Tibial nerve (tissue), 4 donors: ENCODE data around the gene TGFB2. TPM values are rescaled to one million over a fixed set of nuclear protein-coding genes. Genes with fewer than 3 reads are reported as not detected.

Experiments used
- DNase-seq, 2 donors: peaks; one replicate each; pipeline ENCODE4 v3.0.0-alpha.2; 2019; ENCODE audit warnings: low spot score in 2 of 2
- H3K27ac ChIP-seq, 4 donors: fragments of 200-600 bp; sonication (generic) in 3 of 4; one replicate each; pipeline ENCODE4 v1.5.1; 2017 to 2019; ENCODE audit warnings: mild to moderate bottlenecking in 1 of 4
- H3K27me3 ChIP-seq, 2 donors: fragments of 200-600 bp; sonication (generic) in 1 of 2; one replicate each; pipeline versions ENCODE4 v1.5.1 to v1.6.0; 2017 to 2019
- H3K36me3 ChIP-seq, 3 donors: fragments of 200-600 bp; sonication (generic); one replicate each; pipeline ENCODE4 v1.5.1; 2018 to 2019
- H3K4me1 ChIP-seq, 4 donors: fragments of 200-600 bp; sonication (generic) in 3 of 4; one replicate each; pipeline ENCODE4 v1.5.1; 2017 to 2019
- H3K4me3 ChIP-seq, 4 donors: fragments of 200-600 bp; sonication (generic) in 3 of 4; one replicate each; pipeline ENCODE4 v1.5.1; 2017 to 2019; ENCODE audit warnings: mild to moderate bottlenecking in 1 of 4, moderate library complexity in 1 of 4
- H3K9me3 ChIP-seq, 4 donors: fragments of 200-600 bp; sonication (generic) in 3 of 4; one replicate each; pipeline ENCODE4 v1.5.1; 2017 to 2019
- EP300 ChIP-seq, 2 donors: sonication (generic); formaldehyde crosslinking; IDR thresholded peaks; one replicate each; pipeline ENCODE4 v1.6.1; 2017; ENCODE audit warnings: antibody characterized with exemption in 2 of 2, mild to moderate bottlenecking in 1 of 2
- POLR2A ChIP-seq, 2 donors: fragments of 450-650 bp; IDR thresholded peaks; one replicate each; pipeline ENCODE4 v1.6.1; 2017; ENCODE audit warnings: antibody characterized with exemption in 2 of 2, mild to moderate bottlenecking in 2 of 2, moderate library complexity in 2 of 2
- WGBS, 2 donors: methylation state at CpG; one replicate each; pipeline ENCODE4 v1.1.5; 2018; 5-methylcytosine and 5-hydroxymethylcytosine counted together
- total RNA-seq, 4 donors: library from RNA; depleted of rRNA; stranded (reverse); fragments of >200 nt; gene quantifications; one replicate each; pipeline ENCODE4 v1.1.0, GENCODE V29; 2016
- TF ChIP-seq, protein P1 (sequence below), 5 experiments: fragments of 200-600 bp in 3 of 5; fragments of 450-650 bp in 2 of 5; sonication (generic) in 3 of 5; IDR thresholded peaks; one replicate each; pipeline ENCODE4 v1.5.1; 2016 to 2019; ENCODE audit warnings: antibody characterized with exemption in 5 of 5, mild to moderate bottlenecking in 3 of 5, moderate library complexity in 2 of 5

The TGFB2 gene
- total RNA-seq, 4 donors from 2014 or later, result 7.3 to 13.5 (median 8.3) TPM

DNA sequence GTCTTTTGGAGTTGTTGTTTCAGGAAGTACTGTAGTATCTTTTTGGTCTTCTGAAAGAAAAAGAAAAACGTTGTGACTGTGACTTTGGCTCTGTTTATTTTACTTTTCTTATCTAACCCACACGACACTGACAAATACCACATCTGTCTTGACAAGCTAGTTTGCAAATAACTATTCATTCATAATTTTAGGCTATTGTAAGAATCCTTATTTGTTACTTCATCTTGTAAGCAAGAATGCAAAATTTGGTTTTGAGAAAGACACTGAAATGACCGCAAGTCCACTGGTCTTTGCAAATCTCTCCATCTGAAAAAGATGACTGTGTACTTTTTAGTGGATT, 12.7 kb downstream of the TGFB2 start:
- DNase-seq, result no peak
- Histone ChIP-seq H3K9me3 (no peaks in the 10 kb centered on the region), H3K36me3 (no peaks in the 10 kb centered on the region), H3K4me1 (peaks cover 0 to 4% (median 0%) of the 10 kb centered on the region in 4 donors), H3K4me3 (no peak overlapping the region), H3K27me3 (no peaks in the 10 kb centered on the region), H3K27ac (no peak overlapping the region)
- 70 to 72% methylated on average over 3 of the region's 3 CpGs for whole genome bisulfite sequencing, 2 donors
- TF ChIP-seq POLR2A (IDR thresholded peaks at IDR 0.05), result no peak

DNA sequence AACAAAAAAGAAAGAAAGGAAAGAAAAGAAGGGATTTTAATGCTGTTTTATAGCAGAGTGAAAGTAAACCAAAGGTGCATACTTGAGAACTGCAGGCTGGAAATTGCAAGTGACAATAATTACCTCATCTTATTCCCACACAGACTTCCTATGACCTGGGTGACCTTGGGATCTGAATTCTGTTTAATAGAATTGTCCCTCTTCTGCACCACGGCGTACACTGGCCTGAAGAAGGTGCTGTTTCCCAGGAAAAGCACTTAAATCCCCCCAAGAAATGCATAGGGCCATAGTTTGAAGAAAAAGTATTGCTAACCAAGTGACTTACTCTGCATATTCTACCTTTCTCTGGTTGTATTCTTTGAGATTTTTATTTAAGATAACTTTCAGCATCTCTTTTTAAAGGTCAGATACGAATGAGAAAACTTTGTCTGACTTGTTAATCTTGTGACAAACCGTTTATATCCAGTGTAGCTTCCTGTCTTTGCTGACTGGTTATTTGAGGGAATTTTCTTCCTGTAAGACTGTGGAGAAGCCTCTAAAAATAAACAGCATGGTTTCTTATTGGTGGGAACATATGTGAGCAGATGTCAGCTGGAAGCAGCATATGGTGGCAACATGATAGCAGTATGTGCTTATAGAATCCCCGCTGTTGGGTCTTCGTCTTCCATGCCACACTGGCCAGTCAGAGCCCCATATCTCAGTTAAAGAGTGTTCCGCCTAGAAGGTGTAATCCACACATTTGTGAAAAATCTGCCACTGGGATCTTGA, 16.3 kb downstream of the TGFB2 start:
- Histone ChIP-seq H3K4me3 (no peak overlapping the region), H3K27me3 (no peaks in the 10 kb centered on the region), H3K27ac (no peak overlapping the region), H3K4me1 (peaks cover 0 to 25% (median 0%) of the 10 kb centered on the region in 4 donors), H3K9me3 (no peaks in the 10 kb centered on the region), H3K36me3 (no peaks in the 10 kb centered on the region)
- WGBS, 2 donors, result 74 to 76% methylated on average over 7 of the region's 7 CpGs
- no peak for TF ChIP-seq POLR2A (IDR thresholded peaks at IDR 0.05)
- TF ChIP-seq, protein P1, sequence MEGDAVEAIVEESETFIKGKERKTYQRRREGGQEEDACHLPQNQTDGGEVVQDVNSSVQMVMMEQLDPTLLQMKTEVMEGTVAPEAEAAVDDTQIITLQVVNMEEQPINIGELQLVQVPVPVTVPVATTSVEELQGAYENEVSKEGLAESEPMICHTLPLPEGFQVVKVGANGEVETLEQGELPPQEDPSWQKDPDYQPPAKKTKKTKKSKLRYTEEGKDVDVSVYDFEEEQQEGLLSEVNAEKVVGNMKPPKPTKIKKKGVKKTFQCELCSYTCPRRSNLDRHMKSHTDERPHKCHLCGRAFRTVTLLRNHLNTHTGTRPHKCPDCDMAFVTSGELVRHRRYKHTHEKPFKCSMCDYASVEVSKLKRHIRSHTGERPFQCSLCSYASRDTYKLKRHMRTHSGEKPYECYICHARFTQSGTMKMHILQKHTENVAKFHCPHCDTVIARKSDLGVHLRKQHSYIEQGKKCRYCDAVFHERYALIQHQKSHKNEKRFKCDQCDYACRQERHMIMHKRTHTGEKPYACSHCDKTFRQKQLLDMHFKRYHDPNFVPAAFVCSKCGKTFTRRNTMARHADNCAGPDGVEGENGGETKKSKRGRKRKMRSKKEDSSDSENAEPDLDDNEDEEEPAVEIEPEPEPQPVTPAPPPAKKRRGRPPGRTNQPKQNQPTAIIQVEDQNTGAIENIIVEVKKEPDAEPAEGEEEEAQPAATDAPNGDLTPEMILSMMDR (IDR thresholded peaks at IDR 0.05), result peak in 2 of 5 experiments; percentile 11 to 35
- no peak for TF ChIP-seq EP300 (IDR thresholded peaks at IDR 0.05)
- no peak for DNase-seq

DNA sequence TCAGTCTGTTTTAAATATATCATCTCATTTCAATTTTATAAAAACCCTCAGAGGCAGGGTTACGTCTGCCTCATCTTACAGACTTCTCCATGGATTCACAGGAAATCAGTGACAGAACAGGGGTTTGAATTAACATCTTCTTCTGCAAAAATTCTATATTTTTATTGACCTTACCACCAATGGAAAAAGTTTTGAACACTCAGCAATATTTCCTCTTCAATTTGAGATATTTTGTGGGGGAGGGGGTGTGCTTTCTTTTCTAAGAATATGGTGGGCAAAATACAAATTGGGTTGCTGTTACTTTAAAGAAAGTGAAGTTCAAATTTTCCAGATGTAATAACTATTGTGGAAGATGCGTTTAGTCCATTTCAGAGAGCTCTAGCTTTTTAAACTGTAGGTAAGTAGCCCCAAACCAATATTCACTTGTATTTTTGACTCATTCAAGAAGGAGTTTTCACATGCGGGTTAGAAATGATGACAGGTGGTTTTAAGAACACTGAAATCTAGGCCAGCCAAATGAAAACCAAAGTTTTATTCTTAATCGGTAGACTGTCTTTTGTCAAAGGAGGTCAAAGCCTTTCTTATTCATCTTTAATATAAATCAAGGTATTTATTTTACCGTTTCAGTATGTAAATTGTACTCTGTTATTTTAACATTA, 17.4 kb downstream of the TGFB2 start:
- no peak overlapping the region for H3K4me3 ChIP-seq
- no peak for DNase-seq
- no peaks in the 10 kb centered on the region for H3K36me3 ChIP-seq
- H3K27ac ChIP-seq, result no peak overlapping the region
- H3K4me1 ChIP-seq, result peaks cover 0 to 22% (median 0%) of the 10 kb centered on the region in 4 donors
- no peaks in the 10 kb centered on the region for H3K27me3 ChIP-seq
- TF ChIP-seq POLR2A (IDR thresholded peaks at IDR 0.05) (no peak), EP300 (IDR thresholded peaks at IDR 0.05) (no peak)
- TF ChIP-seq, protein P1 (IDR thresholded peaks at IDR 0.05), result no peak
- H3K9me3 ChIP-seq, result no peaks in the 10 kb centered on the region
- WGBS, 2 donors, result 88 to 91% methylated on average over 5 of the region's 5 CpGs

DNA sequence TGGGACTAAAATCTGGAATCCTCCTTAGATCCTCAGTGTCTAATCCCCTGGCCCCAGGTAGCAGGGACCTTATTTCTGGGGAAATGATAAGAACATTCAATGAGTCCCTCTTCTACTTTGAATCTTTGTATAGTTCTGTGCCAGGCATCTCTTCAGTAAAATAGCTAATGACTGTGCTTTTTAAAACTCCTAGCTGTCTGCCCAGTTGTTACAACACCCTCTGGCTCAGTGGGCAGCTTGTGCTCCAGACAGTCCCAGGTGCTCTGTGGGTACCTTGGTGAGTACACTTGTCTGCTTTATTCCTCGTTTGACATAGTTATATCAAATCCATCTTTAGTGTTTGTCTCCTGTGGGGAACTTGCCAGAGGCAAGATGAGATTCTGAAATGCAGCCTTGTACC, 18.0 kb downstream of the TGFB2 start:
- Histone ChIP-seq H3K9me3 (no peaks in the 10 kb centered on the region), H3K4me1 (peaks cover 0 to 21% (median 0%) of the 10 kb centered on the region in 4 donors), H3K4me3 (no peak overlapping the region), H3K27me3 (no peaks in the 10 kb centered on the region), H3K27ac (no peak overlapping the region), H3K36me3 (no peaks in the 10 kb centered on the region)
- no peak for DNase-seq
- TF ChIP-seq EP300 (IDR thresholded peaks at IDR 0.05), result no peak
- TF ChIP-seq, protein P1 (IDR thresholded peaks at IDR 0.05), result no peak
- TF ChIP-seq POLR2A (IDR thresholded peaks at IDR 0.05), result no peak
- 87 to 100% methylated on average over 1 of the region's 1 CpG for WGBS, 2 donors

DNA sequence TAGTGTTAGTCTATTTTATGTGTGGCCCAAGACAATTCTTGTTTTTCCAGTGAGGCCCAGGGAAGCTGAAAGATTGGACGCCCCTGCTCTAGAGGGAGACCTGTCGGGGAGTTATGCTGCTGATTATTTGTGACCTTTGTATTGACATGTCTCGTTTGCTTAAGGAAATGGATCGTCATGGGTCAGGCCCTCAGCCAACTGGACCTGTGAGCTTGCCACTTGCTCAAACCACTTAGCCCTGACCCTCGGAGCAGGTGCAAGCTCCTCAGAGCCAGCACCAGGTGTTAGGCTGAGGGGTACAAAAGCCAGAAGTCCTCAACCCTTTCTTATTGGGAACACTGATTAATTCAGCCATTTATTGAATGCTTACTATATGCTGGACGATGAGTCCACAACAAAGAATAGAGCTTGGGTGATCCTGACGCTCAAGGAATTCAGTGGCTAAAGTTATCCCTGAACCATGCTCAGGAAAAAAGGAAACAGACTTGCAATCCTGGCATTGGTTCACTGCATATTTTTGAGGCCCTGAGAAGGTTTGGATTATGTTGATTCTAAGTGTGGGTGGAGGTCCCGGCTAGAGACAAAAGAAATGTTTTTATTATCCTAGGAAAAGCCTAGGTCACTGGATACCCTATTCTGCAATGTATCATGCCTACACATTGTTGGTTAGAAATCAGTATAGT, 19.0 kb downstream of the TGFB2 start:
- 58 to 71% methylated on average over 8 of the region's 8 CpGs for WGBS, 2 donors
- H3K27me3 ChIP-seq, result no peaks in the 10 kb centered on the region
- no peaks in the 10 kb centered on the region for H3K9me3 ChIP-seq
- no peaks in the 10 kb centered on the region for H3K36me3 ChIP-seq
- H3K27ac ChIP-seq, result peak overlapping the region in 2 of 4 donors; percentile 2 to 71
- TF ChIP-seq EP300 (IDR thresholded peaks at IDR 0.05) (no peak), POLR2A (IDR thresholded peaks at IDR 0.05) (no peak)
- TF ChIP-seq, protein P1 (IDR thresholded peaks at IDR 0.05), result no peak
- H3K4me1 ChIP-seq, result peaks cover 0 to 21% (median 0%) of the 10 kb centered on the region in 4 donors
- no peak for DNase-seq
- H3K4me3 ChIP-seq, result no peak overlapping the region
